Measurements from ENCODE around the gene S100A1.

GRCh38 chr1:153609585-153609907 lies 18.7 kb upstream of the S100A1 start:
- TF ChIP-seq ZNF232 (CRISPR knock-in tag; IDR thresholded peaks at IDR 0.05): no peak
- TF ChIP-seq ZNF263 (CRISPR knock-in tag; IDR thresholded peaks at IDR 0.05; ENCODE audit: low read depth): no peak
- TF ChIP-seq CTCF (IDR thresholded peaks at IDR 0.05): no peak
- TF ChIP-seq ESRRA (CRISPR knock-in tag; IDR thresholded peaks at IDR 0.05; ENCODE audit: borderline replicate concordance): no peak
- no peak for TF ChIP-seq EMX1 (CRISPR knock-in tag; IDR thresholded peaks at IDR 0.05)
- no peak for TF ChIP-seq E2F4 (CRISPR knock-in tag; IDR thresholded peaks at IDR 0.05; ENCODE audit: borderline replicate concordance, low read depth)
- TF ChIP-seq ATF1 (CRISPR knock-in tag; IDR thresholded peaks at IDR 0.05): no peak
- no peak for TF ChIP-seq ZNF281 (CRISPR knock-in tag; IDR thresholded peaks at IDR 0.05)
- no peak for TF ChIP-seq NR3C1 (CRISPR knock-in tag; conservative IDR thresholded peaks at IDR 0.05; ENCODE audit: low read depth)
